ENCODE data around the gene LCN2.

Gene LCN2

DNA sequence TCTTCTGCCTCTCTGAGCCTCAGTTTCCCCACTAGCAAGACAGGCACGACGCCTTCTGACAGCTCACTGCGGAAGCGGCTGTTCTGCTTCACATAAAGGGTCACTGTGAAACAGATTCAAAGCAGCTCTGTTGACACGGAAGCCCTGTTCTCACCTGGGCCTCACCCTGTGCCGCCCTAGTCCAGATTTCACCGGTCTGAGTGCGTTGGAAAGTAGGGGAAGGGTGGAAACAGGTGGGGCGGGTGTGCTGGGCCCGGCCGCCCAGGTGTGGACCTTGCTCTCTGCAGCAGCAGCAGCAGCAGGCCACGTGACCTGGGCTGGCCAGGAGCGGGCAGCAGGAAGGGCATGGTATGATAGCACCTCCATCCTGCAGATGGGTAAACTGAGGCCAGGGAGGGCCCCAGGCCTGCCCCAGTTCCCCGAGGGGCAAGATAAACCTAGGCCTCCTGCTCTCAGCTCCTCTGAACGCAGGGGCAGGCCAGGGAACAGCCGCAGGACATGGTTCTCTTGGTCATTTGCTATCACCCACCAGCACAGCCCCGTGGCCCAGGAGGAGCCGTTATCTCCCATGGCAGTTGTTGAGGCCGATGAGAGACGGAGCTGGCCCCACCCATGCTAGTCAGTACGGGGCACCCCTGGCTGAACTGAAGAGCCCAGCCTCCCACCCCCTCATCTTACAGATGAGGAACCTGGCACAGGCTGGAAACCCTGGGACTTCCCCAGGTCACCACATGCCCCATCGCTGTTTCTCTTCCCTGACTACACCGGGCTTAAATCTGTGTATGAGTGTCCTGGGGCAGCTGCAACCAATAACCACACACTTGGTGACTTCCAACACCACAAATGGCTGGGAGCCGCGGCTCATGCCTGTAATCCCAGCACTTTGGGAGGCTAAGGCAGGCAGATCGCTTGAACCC, 33.8 kb upstream of the LCN2 start:
- peak; percentile 83 for DNase-seq (ENCODE audit: low spot score)

DNA sequence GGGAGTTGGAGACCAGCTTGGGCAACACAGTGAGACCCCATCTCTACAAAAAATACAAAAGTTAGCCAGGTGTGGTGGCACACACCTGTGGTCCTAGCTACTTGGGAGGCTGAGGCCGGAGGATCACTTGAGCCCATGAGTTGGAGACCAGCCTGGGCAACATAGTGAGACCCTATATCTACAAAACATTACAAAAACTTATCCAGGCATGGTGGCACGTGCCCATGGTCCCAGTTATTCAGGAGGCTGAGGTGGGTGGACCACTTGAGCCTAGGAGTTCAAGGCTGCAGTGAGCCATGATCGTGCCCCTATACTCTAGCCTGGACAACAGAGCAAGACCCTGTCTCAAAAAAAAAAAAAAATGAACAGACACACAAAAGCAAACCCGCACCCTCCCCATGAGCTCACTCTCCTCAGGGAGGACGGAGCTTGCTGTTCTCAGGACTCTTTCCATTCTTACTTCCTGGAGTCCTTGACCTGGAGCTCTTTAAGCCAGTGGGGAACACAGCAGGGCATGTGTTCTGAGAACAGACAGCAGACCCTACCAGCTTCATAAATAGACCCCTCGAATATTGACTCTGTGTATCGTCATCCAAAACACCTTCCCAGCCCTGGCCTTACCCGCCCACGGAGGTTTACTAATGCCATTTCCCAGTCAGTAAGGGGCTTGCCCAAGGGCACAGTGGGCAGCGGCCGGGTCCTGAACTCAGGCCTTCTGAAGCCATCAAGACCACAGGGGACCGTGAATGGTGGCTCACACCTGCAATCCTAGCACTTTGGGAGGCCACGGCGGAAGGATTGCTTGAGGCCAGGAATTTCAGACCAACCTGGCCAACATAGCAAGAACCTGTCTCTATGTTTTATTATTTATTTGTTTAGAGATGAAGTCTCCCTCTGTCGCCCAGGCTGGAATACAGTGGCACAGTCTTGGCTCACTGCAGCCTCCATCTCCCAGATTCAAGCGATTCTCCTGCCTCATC, 32.9 kb upstream of the LCN2 start:
- DNase-seq (ENCODE audit: low spot score), result no peak

- peak; percentile 88 for DNase-seq (ENCODE audit: low spot score)
These were observed 31.4 kb upstream of the LCN2 start for GRCh38 chr9:128117613-128118471.

- no peak for DNase-seq (ENCODE audit: low spot score)
These were observed 30.8 kb upstream of the LCN2 start for GRCh38 chr9:128118472-128118857.

GRCh38 chr9:128118971-128119665, 30.1 kb upstream of the LCN2 start:
- DNase-seq (ENCODE audit: low spot score), result no peak

- DNase-seq (ENCODE audit: low spot score), result no peak
These were observed 29.1 kb upstream of the LCN2 start for GRCh38 chr9:128120061-128120740.

DNA sequence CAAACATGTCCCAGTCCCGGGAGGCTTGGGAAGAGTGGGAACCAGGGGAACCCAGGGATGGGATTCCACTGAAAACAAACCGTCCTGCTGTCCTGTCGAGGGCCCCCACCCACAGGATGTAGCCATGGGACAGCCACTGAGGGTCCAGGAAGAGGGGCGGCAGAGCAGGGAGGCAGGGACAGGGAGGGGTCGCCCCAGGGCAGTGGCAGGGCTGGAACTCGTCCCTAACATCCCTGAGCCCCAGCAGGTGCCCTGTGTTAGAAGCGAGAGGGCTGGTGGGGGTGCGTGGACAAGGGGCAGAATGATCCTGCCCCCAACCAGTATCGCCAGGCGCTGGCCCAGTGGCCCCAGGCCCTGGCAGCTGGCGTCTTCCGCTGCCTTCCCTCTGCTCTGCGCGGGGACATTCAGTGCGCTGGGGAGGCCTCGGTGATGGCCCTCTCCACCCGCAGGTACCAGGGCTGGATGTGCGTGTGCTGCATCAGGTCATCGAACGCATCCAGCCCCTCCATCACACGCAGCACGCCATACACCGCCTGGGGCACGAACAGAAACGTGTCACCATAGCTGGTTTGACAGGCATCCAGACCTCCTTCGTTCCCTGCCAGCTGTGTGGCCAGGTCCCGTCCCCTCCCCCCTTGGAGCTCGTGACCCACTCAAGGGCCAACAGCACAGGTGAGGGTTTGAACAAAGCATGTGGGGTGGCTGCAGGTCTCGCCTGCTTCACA, 28.4 kb upstream of the LCN2 start:
- no peak for DNase-seq (ENCODE audit: low spot score)

- no peak for DNase-seq (ENCODE audit: low spot score)
These were observed 27.8 kb upstream of the LCN2 start for GRCh38 chr9:128121466-128121810.

- no peak for DNase-seq (ENCODE audit: low spot score)
These were observed 27.1 kb upstream of the LCN2 start for GRCh38 chr9:128121924-128122808.

GRCh38 chr9:128122809-128123175, 26.5 kb upstream of the LCN2 start:
- no peak for DNase-seq (ENCODE audit: low spot score)

DNA sequence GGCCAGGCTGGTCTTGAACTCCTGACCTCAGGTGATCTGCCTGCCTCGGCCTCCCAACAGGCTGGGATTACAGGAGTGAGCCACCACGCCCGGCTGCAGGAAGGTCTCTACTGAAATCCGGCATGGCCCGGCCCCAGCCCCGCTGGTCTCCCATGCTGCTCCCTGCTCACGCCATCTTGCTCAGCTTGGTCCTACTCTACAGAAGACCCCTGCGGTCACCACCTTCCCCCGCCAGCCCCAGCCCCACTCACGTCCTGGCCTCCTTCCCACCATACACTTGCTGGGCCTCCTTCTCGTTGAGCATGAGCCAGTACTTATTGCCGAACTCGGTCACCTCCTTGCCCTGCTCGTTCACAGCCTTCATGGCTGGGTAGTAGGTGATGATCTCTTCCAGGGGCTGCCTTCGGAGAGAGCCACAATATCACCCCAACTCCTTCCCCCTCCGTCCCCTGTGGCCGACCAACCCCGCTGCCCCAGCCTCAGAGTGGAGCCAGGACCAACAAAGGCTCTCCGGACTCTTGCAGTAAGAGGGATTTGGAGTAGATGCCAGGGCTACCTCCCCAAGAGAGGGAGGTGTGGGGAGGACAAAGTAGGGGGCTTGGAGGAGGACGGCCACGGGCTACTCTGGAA, 25.7 kb upstream of the LCN2 start:
- no peak for DNase-seq (ENCODE audit: low spot score)

- DNase-seq (ENCODE audit: low spot score), result no peak
These were observed 24.8 kb upstream of the LCN2 start for GRCh38 chr9:128124451-128124850.

DNA sequence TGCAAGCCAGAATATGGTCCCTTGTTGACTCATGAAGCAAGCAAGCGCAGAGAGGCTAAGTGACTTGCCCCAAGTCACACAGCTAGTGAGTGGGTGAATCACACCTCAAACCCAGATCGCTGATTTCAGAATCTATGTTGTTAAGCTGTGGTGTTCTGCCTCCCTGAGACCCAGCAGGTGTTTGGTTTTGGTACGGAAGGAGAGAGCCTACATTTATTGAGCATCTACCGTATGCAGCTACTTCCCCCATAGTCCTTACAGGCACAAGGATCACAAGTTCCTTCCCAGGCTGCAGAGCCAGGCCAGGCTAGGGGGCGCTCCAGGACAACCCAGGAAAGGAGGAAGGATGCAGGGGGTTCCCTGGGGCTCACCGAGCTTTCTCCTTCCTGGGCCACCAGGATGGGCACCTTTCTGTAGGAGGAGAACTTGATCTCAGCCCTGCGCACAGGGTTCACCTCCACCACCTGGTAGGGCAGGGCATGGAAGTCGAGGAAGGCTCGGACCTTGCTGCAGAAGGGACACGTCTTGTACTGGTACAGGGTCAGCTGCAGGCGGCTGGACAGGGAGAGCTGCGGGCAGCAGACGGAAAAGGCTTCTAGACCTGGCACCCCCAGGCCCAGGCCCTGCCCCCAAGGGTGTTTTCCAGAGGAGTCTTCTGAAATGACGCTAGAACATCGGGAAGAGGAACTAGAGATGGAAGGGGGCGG, 24.2 kb upstream of the LCN2 start:
- DNase-seq (ENCODE audit: low spot score), result peak; percentile 35

DNA sequence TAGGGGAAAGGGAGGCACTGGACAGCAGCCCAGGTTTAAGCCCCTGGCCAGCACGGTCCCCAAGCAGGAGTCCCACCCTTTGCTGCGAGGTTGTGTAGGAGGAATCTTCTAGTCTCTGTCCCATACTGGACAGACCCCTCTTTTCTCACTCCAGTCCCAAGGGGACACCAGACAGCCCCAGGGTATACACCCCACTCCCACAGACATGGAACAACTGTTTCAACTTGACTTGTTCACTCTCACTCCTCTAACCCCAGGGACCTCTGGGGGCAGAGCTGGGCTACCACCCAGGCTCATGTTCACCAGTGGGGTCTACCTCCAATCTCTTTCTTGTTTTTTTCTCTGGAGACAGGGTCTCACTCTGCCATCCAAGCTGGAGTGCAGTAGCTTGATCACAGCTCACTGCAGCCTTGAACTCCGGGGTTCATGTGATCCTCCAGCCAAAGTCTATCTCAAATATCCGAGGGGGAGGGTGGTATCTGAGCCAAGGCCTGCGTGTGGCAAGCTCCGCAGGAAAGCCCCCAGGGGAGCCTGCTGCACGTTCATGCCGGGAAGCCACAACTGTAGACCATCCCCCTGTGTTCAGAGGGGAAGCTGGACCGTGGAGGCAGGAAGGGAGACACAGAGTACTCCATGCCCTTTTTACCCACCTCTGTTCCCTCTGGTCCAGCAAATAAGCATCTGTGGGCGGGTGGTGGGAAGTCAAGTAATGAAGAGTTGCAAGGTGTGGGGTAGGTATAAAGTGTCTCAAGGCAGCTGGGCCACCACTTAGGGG, 23.5 kb upstream of the LCN2 start:
- no peak for DNase-seq (ENCODE audit: low spot score)

GRCh38 chr9:128127568-128127989, 21.7 kb upstream of the LCN2 start, which contains the start of gene PTGES2:
Gene PTGES2 (minus strand): TSS chr9:128127729. CDS start chr9:128127717, 12 bp downstream.
- DNase-seq (ENCODE audit: low spot score), result peak; percentile 76

GRCh38 chr9:128127990-128128835, 21.0 kb upstream of the LCN2 start:
- peak; percentile 87 for DNase-seq (ENCODE audit: low spot score)

All from LoVo (cell line).